ENCODE data around the gene GNAQ.

Gene GNAQ

DNA sequence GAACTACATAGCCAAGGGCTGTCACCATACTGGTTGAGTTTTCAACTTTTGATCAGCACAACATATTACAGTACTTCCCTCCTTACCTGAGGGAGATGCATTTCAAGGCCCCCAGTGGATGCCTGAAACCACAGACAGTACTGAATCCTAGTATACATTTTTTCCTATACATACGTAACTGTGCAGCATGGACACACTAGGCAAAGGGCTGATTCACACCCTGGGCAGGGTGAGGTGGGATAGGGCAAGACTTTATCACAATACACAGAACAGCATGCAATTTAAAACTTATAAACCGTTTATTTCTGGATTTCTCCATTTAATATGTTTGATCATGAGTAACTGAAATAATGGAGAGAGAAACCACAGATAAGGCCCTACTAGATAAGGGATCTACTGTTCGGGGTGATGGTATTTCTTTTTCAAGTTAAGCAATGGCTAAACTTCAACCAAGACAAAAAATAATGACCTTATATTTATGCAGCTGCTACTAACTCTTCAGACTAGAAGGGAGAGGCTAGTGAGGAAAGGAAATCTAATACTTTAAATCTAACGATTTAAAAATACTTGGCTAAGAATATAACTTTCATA lies 196.6 kb downstream of the GNAQ start:
- H3K27me3 ChIP-seq (ENCODE audit: insufficient read depth, low read length) = no peaks in the 10 kb centered on the region
- H3K79me2 ChIP-seq (ENCODE audit: control insufficient read depth, insufficient read depth, low read length, unreplicated experiment) = peaks cover 8% of the 10 kb centered on the region
- H3K4me3 ChIP-seq (ENCODE audit: low read depth, low read length) = no peak overlapping the region
- peaks cover 18% of the 10 kb centered on the region for H3K4me1 ChIP-seq (ENCODE audit: control insufficient read depth, insufficient read depth, low read length, unreplicated experiment)
- no peak overlapping the region for H3K27ac ChIP-seq (ENCODE audit: low read depth, low read length)
- H3K36me3 ChIP-seq (ENCODE audit: insufficient read depth, low read length) = no peaks in the 10 kb centered on the region
- no peak overlapping the region for H2AFZ ChIP-seq (ENCODE audit: low read length, unreplicated experiment)

- H3K27ac ChIP-seq (ENCODE audit: low read depth, low read length) = no peak overlapping the region
- H2AFZ ChIP-seq (ENCODE audit: low read length, unreplicated experiment) = no peak overlapping the region
- H3K4me1 ChIP-seq (ENCODE audit: control insufficient read depth, insufficient read depth, low read length, unreplicated experiment) = peaks cover 6% of the 10 kb centered on the region
- no peaks in the 10 kb centered on the region for H3K27me3 ChIP-seq (ENCODE audit: insufficient read depth, low read length)
- no peak overlapping the region for H3K4me3 ChIP-seq (ENCODE audit: low read depth, low read length)
- H3K36me3 ChIP-seq (ENCODE audit: insufficient read depth, low read length) = no peaks in the 10 kb centered on the region
- peaks cover 4% of the 10 kb centered on the region for H3K79me2 ChIP-seq (ENCODE audit: control insufficient read depth, insufficient read depth, low read length, unreplicated experiment)
Observed at GRCh38 chr9:77833561-77834429, 197.8 kb downstream of the GNAQ start.

GRCh38 chr9:77832639-77833038 lies 199.0 kb downstream of the GNAQ start:
- Histone ChIP-seq H3K27ac (ENCODE audit: low read depth, low read length) (no peak overlapping the region), H3K79me2 (ENCODE audit: control insufficient read depth, insufficient read depth, low read length, unreplicated experiment) (peaks cover 4% of the 10 kb centered on the region), H3K4me1 (ENCODE audit: control insufficient read depth, insufficient read depth, low read length, unreplicated experiment) (no peaks in the 10 kb centered on the region), H3K27me3 (ENCODE audit: insufficient read depth, low read length) (no peaks in the 10 kb centered on the region), H2AFZ (ENCODE audit: low read length, unreplicated experiment) (no peak overlapping the region), H3K36me3 (ENCODE audit: insufficient read depth, low read length) (no peaks in the 10 kb centered on the region), H3K4me3 (ENCODE audit: low read depth, low read length) (no peak overlapping the region)

DNA sequence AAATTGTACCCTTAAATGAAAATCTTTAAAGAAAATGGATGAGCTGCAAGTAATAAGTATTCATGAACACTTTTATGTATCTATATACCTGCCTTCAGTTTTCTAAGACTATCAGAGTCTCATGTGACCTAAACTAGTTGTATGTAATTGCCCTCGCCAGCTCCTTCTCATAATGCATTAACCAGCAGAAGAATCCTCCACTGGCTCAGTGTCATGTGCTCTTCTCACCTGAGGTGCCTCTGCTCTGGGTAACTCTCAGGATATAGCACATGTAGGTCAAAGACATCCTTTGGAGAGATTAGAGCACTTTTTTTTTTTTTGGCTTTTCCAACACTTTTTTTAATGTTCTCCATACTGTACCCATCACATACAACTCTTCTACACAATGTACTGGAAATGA lies 199.8 kb downstream of the GNAQ start:
- no peak overlapping the region for H3K4me3 ChIP-seq (ENCODE audit: low read depth, low read length)
- H3K27me3 ChIP-seq (ENCODE audit: insufficient read depth, low read length) = no peaks in the 10 kb centered on the region
- H3K4me1 ChIP-seq (ENCODE audit: control insufficient read depth, insufficient read depth, low read length, unreplicated experiment) = peaks cover 8% of the 10 kb centered on the region
- H3K27ac ChIP-seq (ENCODE audit: low read depth, low read length) = no peak overlapping the region
- H2AFZ ChIP-seq (ENCODE audit: low read length, unreplicated experiment) = no peak overlapping the region
- peaks cover 4% of the 10 kb centered on the region for H3K79me2 ChIP-seq (ENCODE audit: control insufficient read depth, insufficient read depth, low read length, unreplicated experiment)
- H3K36me3 ChIP-seq (ENCODE audit: insufficient read depth, low read length) = no peaks in the 10 kb centered on the region

GRCh38 chr9:77830618-77831285 lies 200.9 kb downstream of the GNAQ start:
- peaks cover 10% of the 10 kb centered on the region for H3K4me1 ChIP-seq (ENCODE audit: control insufficient read depth, insufficient read depth, low read length, unreplicated experiment)
- no peaks in the 10 kb centered on the region for H3K27me3 ChIP-seq (ENCODE audit: insufficient read depth, low read length)
- no peak overlapping the region for H3K27ac ChIP-seq (ENCODE audit: low read depth, low read length)
- H2AFZ ChIP-seq (ENCODE audit: low read length, unreplicated experiment) = no peak overlapping the region
- H3K36me3 ChIP-seq (ENCODE audit: insufficient read depth, low read length) = no peaks in the 10 kb centered on the region
- H3K79me2 ChIP-seq (ENCODE audit: control insufficient read depth, insufficient read depth, low read length, unreplicated experiment) = peaks cover 4% of the 10 kb centered on the region
- H3K4me3 ChIP-seq (ENCODE audit: low read depth, low read length) = no peak overlapping the region

GRCh38 chr9:77829420-77829819 lies 202.2 kb downstream of the GNAQ start:
- peaks cover 8% of the 10 kb centered on the region for H3K79me2 ChIP-seq (ENCODE audit: control insufficient read depth, insufficient read depth, low read length, unreplicated experiment)

DNA sequence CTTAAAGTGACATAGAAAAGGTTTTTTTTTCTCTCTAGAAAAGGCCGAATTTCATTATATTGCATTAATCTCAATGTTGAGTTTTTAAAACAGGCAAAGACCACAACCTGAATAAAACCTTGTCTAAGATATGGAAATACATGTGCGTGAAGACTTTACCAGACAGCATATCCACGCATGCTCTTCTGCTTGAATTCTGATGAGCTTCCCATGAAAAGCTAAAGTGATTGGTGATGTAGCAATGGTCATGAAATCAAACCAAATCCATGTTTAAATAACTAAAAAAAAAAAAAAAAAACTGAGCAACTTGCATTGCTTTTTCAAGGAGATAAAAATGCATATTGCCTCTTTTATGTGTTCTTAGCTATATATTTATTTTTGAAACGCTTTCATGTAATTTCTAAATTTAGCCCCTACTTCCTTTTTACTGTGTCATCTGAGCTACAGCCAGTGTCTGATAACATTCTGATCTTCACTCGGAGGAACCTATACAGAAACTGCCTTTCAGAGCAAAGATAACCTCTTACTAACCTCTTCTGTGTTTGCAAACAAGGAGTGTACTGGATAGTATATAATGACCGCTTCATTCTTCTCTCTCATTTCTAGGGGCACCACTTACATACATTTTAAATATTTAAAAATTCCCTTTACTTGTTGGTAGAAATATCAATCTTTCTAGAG lies 204.4 kb downstream of the GNAQ start:
- Histone ChIP-seq H3K27ac (ENCODE audit: low read depth, low read length) (no peak overlapping the region), H3K4me1 (ENCODE audit: control insufficient read depth, insufficient read depth, low read length, unreplicated experiment) (peaks cover 10% of the 10 kb centered on the region), H3K36me3 (ENCODE audit: insufficient read depth, low read length) (no peaks in the 10 kb centered on the region), H2AFZ (ENCODE audit: low read length, unreplicated experiment) (no peak overlapping the region), H3K27me3 (ENCODE audit: insufficient read depth, low read length) (no peaks in the 10 kb centered on the region), H3K79me2 (ENCODE audit: control insufficient read depth, insufficient read depth, low read length, unreplicated experiment) (peaks cover 10% of the 10 kb centered on the region), H3K4me3 (ENCODE audit: low read depth, low read length) (no peak overlapping the region)

More at GRCh38 chr9:77829420-77829819, 202.2 kb downstream of the GNAQ start:
- Histone ChIP-seq H2AFZ (ENCODE audit: low read length, unreplicated experiment) (no peak overlapping the region), H3K4me3 (ENCODE audit: low read depth, low read length) (no peak overlapping the region), H3K36me3 (ENCODE audit: insufficient read depth, low read length) (no peaks in the 10 kb centered on the region), H3K4me1 (ENCODE audit: control insufficient read depth, insufficient read depth, low read length, unreplicated experiment) (peaks cover 10% of the 10 kb centered on the region), H3K27ac (ENCODE audit: low read depth, low read length) (no peak overlapping the region), H3K27me3 (ENCODE audit: insufficient read depth, low read length) (no peaks in the 10 kb centered on the region)

DNA sequence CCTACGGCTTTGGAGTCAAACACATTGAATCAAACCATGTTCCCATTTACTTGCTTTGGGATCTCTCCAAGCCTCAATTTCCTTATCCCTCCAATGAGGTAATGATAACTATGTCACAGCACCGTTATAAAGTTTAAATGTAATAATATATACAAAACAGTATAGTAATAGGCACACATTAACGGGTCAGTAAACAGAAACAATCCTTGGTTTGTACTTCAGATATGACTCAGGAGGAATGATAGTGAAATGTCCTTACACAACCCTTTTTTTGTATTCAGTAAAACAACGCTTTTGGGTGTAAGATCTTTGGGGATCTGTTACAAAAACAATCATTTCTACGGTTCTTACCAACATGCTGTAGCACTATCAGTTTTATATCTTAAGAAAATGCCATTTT lies 205.0 kb downstream of the GNAQ start:
- Histone ChIP-seq H3K4me3 (ENCODE audit: low read depth, low read length) (no peak overlapping the region), H3K36me3 (ENCODE audit: insufficient read depth, low read length) (no peaks in the 10 kb centered on the region), H2AFZ (ENCODE audit: low read length, unreplicated experiment) (no peak overlapping the region), H3K27ac (ENCODE audit: low read depth, low read length) (no peak overlapping the region), H3K79me2 (ENCODE audit: control insufficient read depth, insufficient read depth, low read length, unreplicated experiment) (peaks cover 16% of the 10 kb centered on the region), H3K4me1 (ENCODE audit: control insufficient read depth, insufficient read depth, low read length, unreplicated experiment) (peaks cover 14% of the 10 kb centered on the region), H3K27me3 (ENCODE audit: insufficient read depth, low read length) (no peaks in the 10 kb centered on the region)

- Histone ChIP-seq H3K36me3 (ENCODE audit: insufficient read depth, low read length) (no peaks in the 10 kb centered on the region), H2AFZ (ENCODE audit: low read length, unreplicated experiment) (no peak overlapping the region), H3K27me3 (ENCODE audit: insufficient read depth, low read length) (no peaks in the 10 kb centered on the region), H3K27ac (ENCODE audit: low read depth, low read length) (no peak overlapping the region), H3K4me3 (ENCODE audit: low read depth, low read length) (no peak overlapping the region), H3K4me1 (ENCODE audit: control insufficient read depth, insufficient read depth, low read length, unreplicated experiment) (peaks cover 14% of the 10 kb centered on the region), H3K79me2 (ENCODE audit: control insufficient read depth, insufficient read depth, low read length, unreplicated experiment) (peaks cover 14% of the 10 kb centered on the region)
Observed at GRCh38 chr9:77826116-77826515, 205.5 kb downstream of the GNAQ start.

DNA sequence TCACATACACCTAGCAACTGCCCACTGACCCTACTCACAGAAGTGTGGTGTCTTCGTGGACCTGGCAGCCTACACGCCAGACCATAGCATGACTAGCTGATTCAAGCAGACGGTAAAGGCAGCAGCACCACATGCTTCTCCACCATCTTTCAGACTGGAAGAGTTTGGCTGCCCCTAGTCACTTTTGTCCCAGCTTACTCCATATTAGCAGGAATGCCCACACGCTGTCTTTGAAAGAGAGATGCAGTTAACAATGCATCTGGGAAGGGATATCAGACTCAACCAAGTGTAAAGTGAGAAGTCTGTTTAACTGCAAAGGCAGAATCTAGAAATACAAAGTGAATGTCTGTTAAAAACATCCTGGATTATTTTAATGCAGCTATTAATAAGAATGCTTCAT lies 206.2 kb downstream of the GNAQ start:
- Histone ChIP-seq H3K27ac (ENCODE audit: low read depth, low read length) (no peak overlapping the region), H3K79me2 (ENCODE audit: control insufficient read depth, insufficient read depth, low read length, unreplicated experiment) (peaks cover 14% of the 10 kb centered on the region)

More for the DNA sequence above, 206.2 kb downstream of the GNAQ start:
- H3K27me3 ChIP-seq (ENCODE audit: insufficient read depth, low read length) = no peaks in the 10 kb centered on the region
- H3K36me3 ChIP-seq (ENCODE audit: insufficient read depth, low read length) = no peaks in the 10 kb centered on the region
- H3K4me3 ChIP-seq (ENCODE audit: low read depth, low read length) = no peak overlapping the region
- peaks cover 22% of the 10 kb centered on the region for H3K4me1 ChIP-seq (ENCODE audit: control insufficient read depth, insufficient read depth, low read length, unreplicated experiment)
- no peak overlapping the region for H2AFZ ChIP-seq (ENCODE audit: low read length, unreplicated experiment)

All from ACC112 (cell line).